HL-60/S4 (cell line): ENCODE data around the gene PRIM2.
"Not testable (repeated sequence)": the region's sequence is repeated elsewhere in the genome, so short reads cannot be mapped to it uniquely, and the experiment has no call there.

Experiments
- in situ Hi-C: fragments of 300-500 bp; cut with MboI; formaldehyde crosslinking; loops from 2 replicates; pipeline ENCODE4 v1.14.3; 2022; ENCODE audit warnings: low sequenced_read_pairs

The PRIM2 gene

GRCh38 chr6:57572844-57573243, 255.4 kb downstream of the PRIM2 start:
- in situ Hi-C loops, result not testable (repeated sequence)

GRCh38 chr6:57577023-57577422, 259.6 kb downstream of the PRIM2 start:
- in situ Hi-C loops, result not testable (repeated sequence)

- in situ Hi-C loops, result not testable (repeated sequence)
These were observed 262.1 kb downstream of the PRIM2 start for GRCh38 chr6:57579489-57579888.

- in situ Hi-C loops, result not testable (repeated sequence)
These were observed 264.2 kb downstream of the PRIM2 start for GRCh38 chr6:57581586-57581985.

- in situ Hi-C loops, result not testable (repeated sequence)
These were observed 283.7 kb downstream of the PRIM2 start for GRCh38 chr6:57601105-57601504.

- in situ Hi-C loops, result not testable (repeated sequence)
These were observed 287.9 kb downstream of the PRIM2 start for GRCh38 chr6:57605303-57605702.

GRCh38 chr6:57606331-57606730, 288.9 kb downstream of the PRIM2 start:
- in situ Hi-C loops, result not testable (repeated sequence)

GRCh38 chr6:57610612-57611011, 293.2 kb downstream of the PRIM2 start:
- in situ Hi-C loops, result not testable (repeated sequence)

GRCh38 chr6:57618959-57619358, 301.5 kb downstream of the PRIM2 start:
- in situ Hi-C loops, result not testable (repeated sequence)

- in situ Hi-C loops, result not testable (repeated sequence)
These were observed 314.3 kb downstream of the PRIM2 start for GRCh38 chr6:57631773-57632172.

GRCh38 chr6:57658526-57658925, 341.1 kb downstream of the PRIM2 start:
- in situ Hi-C loops, result not testable (repeated sequence)

GRCh38 chr6:57659794-57660193, 342.4 kb downstream of the PRIM2 start:
- in situ Hi-C loops, result not testable (repeated sequence)

GRCh38 chr6:57660940-57661339, 343.5 kb downstream of the PRIM2 start:
- in situ Hi-C loops, result not testable (repeated sequence)

- in situ Hi-C loops, result not testable (repeated sequence)
These were observed 350.7 kb downstream of the PRIM2 start for GRCh38 chr6:57668108-57668507.

GRCh38 chr6:57671237-57671636, 353.8 kb downstream of the PRIM2 start:
- in situ Hi-C loops, result not testable (repeated sequence)

GRCh38 chr6:57671937-57672627, 354.7 kb downstream of the PRIM2 start:
- in situ Hi-C loops, result not testable (repeated sequence)

GRCh38 chr6:57673281-57673680, 355.9 kb downstream of the PRIM2 start:
- in situ Hi-C loops, result not testable (repeated sequence)

- in situ Hi-C loops, result not testable (repeated sequence)
These were observed 358.0 kb downstream of the PRIM2 start for GRCh38 chr6:57675386-57675785.

GRCh38 chr6:57696382-57696781, 379.0 kb downstream of the PRIM2 start:
- in situ Hi-C loops, result not testable (repeated sequence)
